Measurements from ENCODE around the gene ABCB11. TPM values are rescaled to one million over a fixed set of nuclear protein-coding genes. Genes with fewer than 3 reads are reported as not detected.

ABCB11 gene
- total RNA-seq, 1 donor: 0.42 TPM

- H3K4me1 ChIP-seq (ENCODE audit: insufficient read depth, low read length): peaks cover 11% of the 10 kb centered on the region
- H3K27me3 ChIP-seq (ENCODE audit: insufficient read depth, low read length): no peaks in the 10 kb centered on the region
- no peaks in the 10 kb centered on the region for H3K9me3 ChIP-seq (ENCODE audit: low read depth, low read length)
- no peak overlapping the region for H3K4me3 ChIP-seq (ENCODE audit: low read length)
These were observed 52.7 kb downstream of the ABCB11 start for GRCh38 chr2:168978461-168978861.

- Histone ChIP-seq H3K9me3 (ENCODE audit: low read depth, low read length) (no peaks in the 10 kb centered on the region), H3K27me3 (ENCODE audit: insufficient read depth, low read length) (no peaks in the 10 kb centered on the region), H3K4me3 (ENCODE audit: low read length) (no peak overlapping the region), H3K4me1 (ENCODE audit: insufficient read depth, low read length) (peaks cover 11% of the 10 kb centered on the region)
These were observed 53.5 kb downstream of the ABCB11 start for GRCh38 chr2:168977608-168978007.

- H3K4me3 ChIP-seq (ENCODE audit: low read length): no peak overlapping the region
- no peaks in the 10 kb centered on the region for H3K9me3 ChIP-seq (ENCODE audit: low read depth, low read length)
- no peaks in the 10 kb centered on the region for H3K27me3 ChIP-seq (ENCODE audit: insufficient read depth, low read length)
- peaks cover 12% of the 10 kb centered on the region for H3K4me1 ChIP-seq (ENCODE audit: insufficient read depth, low read length)
These were observed 55.0 kb downstream of the ABCB11 start for GRCh38 chr2:168976034-168976654.

- H3K4me3 ChIP-seq (ENCODE audit: low read length): no peak overlapping the region
- H3K9me3 ChIP-seq (ENCODE audit: low read depth, low read length): no peaks in the 10 kb centered on the region
- no peaks in the 10 kb centered on the region for H3K27me3 ChIP-seq (ENCODE audit: insufficient read depth, low read length)
- peaks cover 17% of the 10 kb centered on the region for H3K4me1 ChIP-seq (ENCODE audit: insufficient read depth, low read length)
These were observed 56.7 kb downstream of the ABCB11 start for GRCh38 chr2:168974428-168974827.

GRCh38 chr2:168971261-168971660 lies 59.9 kb downstream of the ABCB11 start:
- Histone ChIP-seq H3K4me1 (ENCODE audit: insufficient read depth, low read length) (peaks cover 7% of the 10 kb centered on the region), H3K27me3 (ENCODE audit: insufficient read depth, low read length) (no peaks in the 10 kb centered on the region), H3K9me3 (ENCODE audit: low read depth, low read length) (no peaks in the 10 kb centered on the region), H3K4me3 (ENCODE audit: low read length) (no peak overlapping the region)

GRCh38 chr2:168970711-168971233 lies 60.4 kb downstream of the ABCB11 start:
- no peak overlapping the region for H3K4me3 ChIP-seq (ENCODE audit: low read length)
- H3K27me3 ChIP-seq (ENCODE audit: insufficient read depth, low read length): no peaks in the 10 kb centered on the region
- peaks cover 7% of the 10 kb centered on the region for H3K4me1 ChIP-seq (ENCODE audit: insufficient read depth, low read length)
- no peaks in the 10 kb centered on the region for H3K9me3 ChIP-seq (ENCODE audit: low read depth, low read length)

GRCh38 chr2:168969865-168970264 lies 61.3 kb downstream of the ABCB11 start:
- Histone ChIP-seq H3K27me3 (ENCODE audit: insufficient read depth, low read length) (no peaks in the 10 kb centered on the region), H3K9me3 (ENCODE audit: low read depth, low read length) (no peaks in the 10 kb centered on the region), H3K4me1 (ENCODE audit: insufficient read depth, low read length) (peaks cover 7% of the 10 kb centered on the region), H3K4me3 (ENCODE audit: low read length) (no peak overlapping the region)

GRCh38 chr2:168968342-168968741 lies 62.8 kb downstream of the ABCB11 start:
- no peaks in the 10 kb centered on the region for H3K9me3 ChIP-seq (ENCODE audit: low read depth, low read length)
- no peaks in the 10 kb centered on the region for H3K27me3 ChIP-seq (ENCODE audit: insufficient read depth, low read length)
- H3K4me3 ChIP-seq (ENCODE audit: low read length): no peak overlapping the region
- H3K4me1 ChIP-seq (ENCODE audit: insufficient read depth, low read length): peaks cover 7% of the 10 kb centered on the region

- H3K9me3 ChIP-seq (ENCODE audit: low read depth, low read length): no peaks in the 10 kb centered on the region
- H3K4me1 ChIP-seq (ENCODE audit: insufficient read depth, low read length): no peaks in the 10 kb centered on the region
- no peaks in the 10 kb centered on the region for H3K27me3 ChIP-seq (ENCODE audit: insufficient read depth, low read length)
- H3K4me3 ChIP-seq (ENCODE audit: low read length): no peak overlapping the region
These were observed 66.8 kb downstream of the ABCB11 start for GRCh38 chr2:168964251-168964807.

GRCh38 chr2:168962636-168963035 lies 68.5 kb downstream of the ABCB11 start:
- H3K4me1 ChIP-seq (ENCODE audit: insufficient read depth, low read length): no peaks in the 10 kb centered on the region
- H3K4me3 ChIP-seq (ENCODE audit: low read length): no peak overlapping the region
- no peaks in the 10 kb centered on the region for H3K9me3 ChIP-seq (ENCODE audit: low read depth, low read length)
- no peaks in the 10 kb centered on the region for H3K27me3 ChIP-seq (ENCODE audit: insufficient read depth, low read length)

- Histone ChIP-seq H3K27me3 (ENCODE audit: insufficient read depth, low read length) (no peaks in the 10 kb centered on the region), H3K4me1 (ENCODE audit: insufficient read depth, low read length) (no peaks in the 10 kb centered on the region), H3K9me3 (ENCODE audit: low read depth, low read length) (no peaks in the 10 kb centered on the region), H3K4me3 (ENCODE audit: low read length) (no peak overlapping the region)
These were observed 69.5 kb downstream of the ABCB11 start for GRCh38 chr2:168961450-168962229.

GRCh38 chr2:168956392-168956791 lies 74.7 kb downstream of the ABCB11 start:
- peaks cover 10% of the 10 kb centered on the region for H3K9me3 ChIP-seq (ENCODE audit: low read depth, low read length)
- no peaks in the 10 kb centered on the region for H3K27me3 ChIP-seq (ENCODE audit: insufficient read depth, low read length)
- H3K4me3 ChIP-seq (ENCODE audit: low read length): no peak overlapping the region
- H3K4me1 ChIP-seq (ENCODE audit: insufficient read depth, low read length): no peaks in the 10 kb centered on the region

GRCh38 chr2:168955321-168955720 lies 75.8 kb downstream of the ABCB11 start:
- H3K4me1 ChIP-seq (ENCODE audit: insufficient read depth, low read length): no peaks in the 10 kb centered on the region
- H3K4me3 ChIP-seq (ENCODE audit: low read length): no peak overlapping the region
- H3K9me3 ChIP-seq (ENCODE audit: low read depth, low read length): peaks cover 11% of the 10 kb centered on the region
- H3K27me3 ChIP-seq (ENCODE audit: insufficient read depth, low read length): no peaks in the 10 kb centered on the region

- no peak overlapping the region for H3K4me3 ChIP-seq (ENCODE audit: low read length)
- peaks cover 11% of the 10 kb centered on the region for H3K9me3 ChIP-seq (ENCODE audit: low read depth, low read length)
- H3K4me1 ChIP-seq (ENCODE audit: insufficient read depth, low read length): no peaks in the 10 kb centered on the region
- no peaks in the 10 kb centered on the region for H3K27me3 ChIP-seq (ENCODE audit: insufficient read depth, low read length)
These were observed 76.9 kb downstream of the ABCB11 start for GRCh38 chr2:168954256-168954655.

- Histone ChIP-seq H3K9me3 (ENCODE audit: low read depth, low read length) (peaks cover 11% of the 10 kb centered on the region), H3K4me3 (ENCODE audit: low read length) (no peak overlapping the region), H3K4me1 (ENCODE audit: insufficient read depth, low read length) (no peaks in the 10 kb centered on the region), H3K27me3 (ENCODE audit: insufficient read depth, low read length) (no peaks in the 10 kb centered on the region)
These were observed 78.7 kb downstream of the ABCB11 start for GRCh38 chr2:168952424-168952823.

Data from mononuclear cell (primary cell).